Astrocyte (in vitro differentiated cells and primary cell): Measurements from ENCODE around the gene TMEM200A. TPM values are rescaled to one million over a fixed set of nuclear protein-coding genes. Genes with fewer than 3 reads are reported as not detected.

Source experiments
- DNase-seq: peaks from one replicate; pipeline ENCODE4 v3.0.0-alpha.2; 2010; ENCODE audit warnings: low read depth
- FAIRE-seq: peaks from 2 replicates; lab custom pipeline; 2011; peaks lifted over from hg19 to GRCh38; lab: Jason Lieb, UNC
- H2AFZ ChIP-seq: 2 replicates; pipeline ENCODE4 v1.6.0; 2012; ENCODE audit warnings: low read depth, low read length, inconsistent platforms
- H3K27ac ChIP-seq: 2 replicates; pipeline ENCODE4 v1.5.1; 2011; ENCODE audit warnings: low read depth, low read length, inconsistent platforms
- H3K27me3 ChIP-seq: 2 replicates; pipeline ENCODE4 v1.6.0; 2011; ENCODE audit warnings: low read length, inconsistent platforms; ENCODE audit not compliant: insufficient read depth
- H3K36me3 ChIP-seq: 2 replicates; pipeline ENCODE4 v1.5.1; 2011; ENCODE audit warnings: low read length, inconsistent platforms; ENCODE audit not compliant: insufficient read depth
- H3K4me1 ChIP-seq: 2 replicates; pipeline ENCODE4 v1.5.1; 2011; ENCODE audit warnings: low read length, inconsistent platforms; ENCODE audit not compliant: insufficient read depth
- H3K4me2 ChIP-seq: 2 replicates; pipeline ENCODE4 v1.6.0; 2012; ENCODE audit warnings: low read length, inconsistent platforms
- H3K4me3 ChIP-seq: 2 replicates; pipeline ENCODE4 v1.5.1; 2011; ENCODE audit warnings: low read depth, mild to moderate bottlenecking, low read length, inconsistent platforms; ENCODE audit not compliant: insufficient read depth
- H3K79me2 ChIP-seq: 2 replicates; pipeline ENCODE4 v1.6.0; 2012; ENCODE audit warnings: mild to moderate bottlenecking, low read length, inconsistent platforms; ENCODE audit not compliant: insufficient read depth
- H3K9ac ChIP-seq: 2 replicates; pipeline ENCODE4 v1.6.0; 2012; ENCODE audit warnings: mild to moderate bottlenecking, low read length, inconsistent platforms
- H3K9me3 ChIP-seq: 2 replicates; pipeline ENCODE4 v1.5.1; 2012; ENCODE audit warnings: low read depth, mild to moderate bottlenecking, low read length, inconsistent platforms; ENCODE audit not compliant: insufficient read depth
- H4K20me1 ChIP-seq: 2 replicates; pipeline ENCODE4 v1.6.0; 2012; ENCODE audit warnings: low read length, inconsistent platforms; ENCODE audit not compliant: insufficient read depth
- H3K27ac Mint-ChIP-seq: one replicate; pipeline ENCODE4 v1.8.0; 2021; ENCODE audit warnings: mild to moderate bottlenecking, mixed read lengths; ENCODE audit not compliant: unreplicated experiment
- H3K27me3 Mint-ChIP-seq: one replicate; pipeline ENCODE4 v1.8.0; 2021; ENCODE audit warnings: low read depth, mixed read lengths; ENCODE audit not compliant: unreplicated experiment
- H3K36me3 Mint-ChIP-seq: one replicate; pipeline ENCODE4 v1.8.0; 2021; ENCODE audit warnings: low read depth, mixed read lengths; ENCODE audit not compliant: unreplicated experiment
- H3K4me1 Mint-ChIP-seq: one replicate; pipeline ENCODE4 v1.8.0; 2021; ENCODE audit warnings: low read depth, mixed read lengths; ENCODE audit not compliant: unreplicated experiment
- H3K4me3 Mint-ChIP-seq: one replicate; pipeline ENCODE4 v1.8.0; 2021; ENCODE audit warnings: mild to moderate bottlenecking, moderate library complexity, mixed read lengths; ENCODE audit not compliant: unreplicated experiment
- H3K9me3 Mint-ChIP-seq: one replicate; pipeline ENCODE4 v1.8.0; 2021; ENCODE audit warnings: mild to moderate bottlenecking, mixed read lengths; ENCODE audit not compliant: unreplicated experiment
- EZH2 ChIP-seq: IDR thresholded peaks from 2 replicates; pipeline ENCODE4 v1.6.1; 2012; ENCODE audit warnings: mild to moderate bottlenecking, low read length, inconsistent platforms; ENCODE audit not compliant: insufficient read depth
- total RNA-seq: library from RNA; stranded (reverse); gene quantifications from 2 replicates; pipeline ENCODE4 v1.2.1, GENCODE V29; 2021
- TF ChIP-seq, protein P1 (sequence below): IDR thresholded peaks from 2 replicates; pipeline ENCODE4 v1.5.1; 2011; ENCODE audit warnings: low read depth, mild to moderate bottlenecking, inconsistent platforms, low read length, moderate library complexity; ENCODE audit not compliant: insufficient read depth

Gene TMEM200A
- total RNA-seq, 1 donor from 2014 or later, result 14.9 TPM

DNA sequence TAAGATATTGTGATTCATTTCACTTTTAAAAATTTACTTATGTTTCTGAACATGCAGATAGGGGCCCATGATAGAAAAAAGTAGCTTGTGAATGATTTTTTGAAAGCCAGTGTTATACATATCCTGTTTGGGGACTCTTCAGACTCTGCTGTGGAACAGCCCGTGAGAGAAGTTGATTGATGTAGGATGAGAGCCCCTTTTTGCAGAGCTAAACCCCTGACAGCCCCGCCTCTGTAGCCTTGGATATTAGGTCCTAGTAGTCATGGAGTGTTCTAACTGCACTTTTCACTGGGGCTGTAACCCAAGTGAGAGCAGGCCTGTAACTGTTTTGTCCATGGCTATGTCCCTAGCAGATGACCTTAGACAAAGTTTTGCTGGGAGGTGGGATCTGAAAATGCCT is 8.2 kb downstream of the TMEM200A start:
- Histone ChIP-seq H3K36me3 (peaks cover 5% of the 10 kb centered on the region), H3K79me2 (peaks cover 98% of the 10 kb centered on the region), H2AFZ (no peak overlapping the region), H3K4me3 (no peak overlapping the region), H3K27ac (no peak overlapping the region), H3K4me2 (no peak overlapping the region), H3K9me3 (no peaks in the 10 kb centered on the region), H3K27me3 (no peaks in the 10 kb centered on the region), H4K20me1 (peaks cover 61% of the 10 kb centered on the region), H3K4me1 (peaks cover 8% of the 10 kb centered on the region), H3K9ac (no peak overlapping the region)
- Mint-ChIP-seq H3K36me3 (no peaks in the 10 kb centered on the region), H3K27ac (no peak overlapping the region), H3K4me3 (no peak overlapping the region), H3K9me3 (peaks cover 3% of the 10 kb centered on the region), H3K4me1 (no peaks in the 10 kb centered on the region), H3K27me3 (no peaks in the 10 kb centered on the region)
- DNase-seq (no peak), FAIRE-seq (no peak)
- TF ChIP-seq, protein P1, sequence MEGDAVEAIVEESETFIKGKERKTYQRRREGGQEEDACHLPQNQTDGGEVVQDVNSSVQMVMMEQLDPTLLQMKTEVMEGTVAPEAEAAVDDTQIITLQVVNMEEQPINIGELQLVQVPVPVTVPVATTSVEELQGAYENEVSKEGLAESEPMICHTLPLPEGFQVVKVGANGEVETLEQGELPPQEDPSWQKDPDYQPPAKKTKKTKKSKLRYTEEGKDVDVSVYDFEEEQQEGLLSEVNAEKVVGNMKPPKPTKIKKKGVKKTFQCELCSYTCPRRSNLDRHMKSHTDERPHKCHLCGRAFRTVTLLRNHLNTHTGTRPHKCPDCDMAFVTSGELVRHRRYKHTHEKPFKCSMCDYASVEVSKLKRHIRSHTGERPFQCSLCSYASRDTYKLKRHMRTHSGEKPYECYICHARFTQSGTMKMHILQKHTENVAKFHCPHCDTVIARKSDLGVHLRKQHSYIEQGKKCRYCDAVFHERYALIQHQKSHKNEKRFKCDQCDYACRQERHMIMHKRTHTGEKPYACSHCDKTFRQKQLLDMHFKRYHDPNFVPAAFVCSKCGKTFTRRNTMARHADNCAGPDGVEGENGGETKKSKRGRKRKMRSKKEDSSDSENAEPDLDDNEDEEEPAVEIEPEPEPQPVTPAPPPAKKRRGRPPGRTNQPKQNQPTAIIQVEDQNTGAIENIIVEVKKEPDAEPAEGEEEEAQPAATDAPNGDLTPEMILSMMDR, result no peak
- no peak for TF ChIP-seq EZH2

DNA sequence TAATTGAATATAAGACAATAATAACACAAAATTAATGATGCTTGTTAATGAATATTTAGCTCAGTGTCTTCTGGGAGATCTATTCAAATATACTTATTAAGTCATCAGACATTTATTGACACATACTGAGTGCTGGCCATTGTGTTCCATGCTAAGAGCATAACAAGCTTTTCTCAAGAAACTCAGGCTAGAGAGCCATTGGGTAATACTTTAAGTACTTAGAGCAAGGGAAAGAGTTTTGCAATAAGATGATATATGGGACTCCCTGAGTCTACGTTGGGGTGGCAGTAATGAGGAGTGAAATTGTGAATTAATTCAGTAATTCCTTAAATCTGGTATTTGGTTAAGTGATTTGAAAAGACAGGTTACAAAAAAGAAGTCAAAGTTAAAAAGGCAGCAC is 11.1 kb downstream of the TMEM200A start:
- DNase-seq, result no peak
- Mint-ChIP-seq H3K4me1 (no peaks in the 10 kb centered on the region), H3K36me3 (no peaks in the 10 kb centered on the region), H3K27ac (no peak overlapping the region), H3K9me3 (no peaks in the 10 kb centered on the region), H3K4me3 (no peak overlapping the region), H3K27me3 (no peaks in the 10 kb centered on the region)
- Histone ChIP-seq H3K4me1 (no peaks in the 10 kb centered on the region), H3K9me3 (no peaks in the 10 kb centered on the region), H3K36me3 (peaks cover 3% of the 10 kb centered on the region), H4K20me1 (peaks cover 52% of the 10 kb centered on the region), H3K79me2 (peaks cover 98% of the 10 kb centered on the region), H3K27ac (no peak overlapping the region), H2AFZ (no peak overlapping the region), H3K9ac (no peak overlapping the region), H3K4me2 (no peak overlapping the region), H3K4me3 (no peak overlapping the region), H3K27me3 (no peaks in the 10 kb centered on the region)
- TF ChIP-seq, protein P1, result no peak
- no peak for TF ChIP-seq EZH2
- FAIRE-seq, result no peak

DNA sequence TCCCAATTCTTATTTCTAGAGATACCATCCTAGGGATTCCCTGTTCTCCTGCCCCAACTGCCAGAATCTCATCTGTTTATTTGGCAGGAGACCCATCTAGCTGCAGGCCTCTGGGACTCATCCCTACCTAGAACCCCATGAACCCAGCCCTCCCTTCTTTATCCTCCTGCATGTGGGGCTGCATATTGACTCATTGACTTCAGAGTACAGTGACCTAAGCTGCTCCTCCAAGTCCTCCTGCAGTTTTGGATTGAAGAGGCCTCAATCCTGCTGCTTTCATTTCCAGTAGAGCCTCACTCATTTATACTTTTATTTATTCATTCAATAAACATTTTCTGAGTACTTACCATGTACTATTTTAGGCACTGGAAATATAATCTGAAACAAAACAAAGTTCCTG is 11.6 kb downstream of the TMEM200A start:
- no peak overlapping the region for H2AFZ ChIP-seq
- H3K27me3 ChIP-seq, result no peaks in the 10 kb centered on the region
- FAIRE-seq (no peak), DNase-seq (no peak)
- no peaks in the 10 kb centered on the region for H3K9me3 ChIP-seq
- H3K9ac ChIP-seq, result no peak overlapping the region
- TF ChIP-seq, protein P1, result no peak
- TF ChIP-seq EZH2, result no peak
- peaks cover 52% of the 10 kb centered on the region for H4K20me1 ChIP-seq
- no peaks in the 10 kb centered on the region for H3K4me1 Mint-ChIP-seq
- H3K9me3 Mint-ChIP-seq, result no peaks in the 10 kb centered on the region
- H3K36me3 ChIP-seq, result peaks cover 3% of the 10 kb centered on the region
- peaks cover 98% of the 10 kb centered on the region for H3K79me2 ChIP-seq
- H3K4me3 ChIP-seq, result no peak overlapping the region
- H3K27ac ChIP-seq, result no peak overlapping the region
- no peaks in the 10 kb centered on the region for H3K27me3 Mint-ChIP-seq
- H3K4me2 ChIP-seq, result no peak overlapping the region
- H3K4me3 Mint-ChIP-seq, result no peak overlapping the region
- H3K4me1 ChIP-seq, result no peaks in the 10 kb centered on the region
- no peaks in the 10 kb centered on the region for H3K36me3 Mint-ChIP-seq
- no peak overlapping the region for H3K27ac Mint-ChIP-seq
